Loucy (cell line): ENCODE data around the gene ADAMTS2.

ENCODE experiments used
- H2AFZ ChIP-seq: fragments of 200-600 bp; sonication (generic); 2 replicates; pipeline ENCODE4 v1.6.0; 2016; ENCODE audit warnings: antibody characterized with exemption, mild to moderate bottlenecking, low read length, moderate library complexity
- H3F3A ChIP-seq: fragments of 200-600 bp; 2 replicates; pipeline ENCODE4 v1.6.0; 2016; ENCODE audit warnings: antibody characterized with exemption, low read depth, mild to moderate bottlenecking
- H3K27me3 ChIP-seq: fragments of 200-600 bp; sonication (generic); 2 replicates; pipeline ENCODE4 v1.6.1; 2014; ENCODE audit warnings: low read length, mild to moderate bottlenecking; ENCODE audit not compliant: insufficient read depth, poor library complexity, severe bottlenecking
- H3K36me3 ChIP-seq: fragments of 200-600 bp; sonication (generic); 2 replicates; pipeline ENCODE4 v1.6.1; 2016; ENCODE audit warnings: low read length; ENCODE audit not compliant: insufficient read depth
- H3K4me1 ChIP-seq: fragments of 200-600 bp; sonication (generic); 2 replicates; pipeline ENCODE4 v1.5.1; 2014; ENCODE audit warnings: low read length, mild to moderate bottlenecking; ENCODE audit not compliant: insufficient read depth, poor library complexity, severe bottlenecking
- H3K4me2 ChIP-seq: fragments of 200-600 bp; sonication (generic); 2 replicates; pipeline ENCODE4 v1.6.0; 2014; ENCODE audit warnings: antibody characterized with exemption, low read length, low read depth, mild to moderate bottlenecking; ENCODE audit not compliant: poor library complexity, severe bottlenecking
- H3K4me3 ChIP-seq: fragments of 200-600 bp; sonication (generic); 2 replicates; pipeline ENCODE4 v1.5.1; 2014; ENCODE audit warnings: low read length, mild to moderate bottlenecking, mixed read lengths; ENCODE audit not compliant: poor library complexity, severe bottlenecking
- H3K79me2 ChIP-seq: fragments of 200-600 bp; sonication (generic); 2 replicates; pipeline ENCODE4 v1.6.1; 2014; ENCODE audit warnings: low read length; ENCODE audit not compliant: insufficient read depth
- H3K9ac ChIP-seq: fragments of 200-600 bp; sonication (generic); 2 replicates; pipeline ENCODE4 v1.6.0; 2014; ENCODE audit warnings: mild to moderate bottlenecking, low read depth, low read length, moderate library complexity; ENCODE audit not compliant: poor library complexity, severe bottlenecking
- H3K9me2 ChIP-seq: fragments of 200-600 bp; sonication (generic); replicated peaks from 2 replicates; pipeline ENCODE4 v1.6.1; 2016; ENCODE audit warnings: low read depth, low read length, mixed read lengths
- H3K9me3 ChIP-seq: fragments of 200-600 bp; sonication (generic); 2 replicates; pipeline ENCODE4 v1.6.1; 2014; ENCODE audit warnings: mild to moderate bottlenecking, antibody characterized with exemption, low read length, low read depth; ENCODE audit not compliant: insufficient read depth
- H4K20me1 ChIP-seq: fragments of 200-600 bp; sonication (generic); 2 replicates; pipeline ENCODE4 v1.6.0; 2014; ENCODE audit warnings: antibody characterized with exemption, low read length, mild to moderate bottlenecking; ENCODE audit not compliant: insufficient read depth, poor library complexity, severe bottlenecking
- EZH2phosphoT487 ChIP-seq: fragments of 200-600 bp; IDR thresholded peaks from 2 replicates; pipeline ENCODE4 v1.6.1; 2018; ENCODE audit warnings: antibody characterized with exemption, mild to moderate bottlenecking, moderate library complexity, borderline replicate concordance
- TF ChIP-seq, protein P1 (sequence below): fragments of 200-600 bp; sonication (generic); conservative IDR thresholded peaks from 2 replicates; pipeline ENCODE4 v1.5.1; 2014; ENCODE audit warnings: mild to moderate bottlenecking, antibody characterized with exemption, low read length

The ADAMTS2 gene

GRCh38 chr5:179270581-179271427 lies 74.5 kb downstream of the ADAMTS2 start:
- no peaks in the 10 kb centered on the region for H3K36me3 ChIP-seq
- no peaks in the 10 kb centered on the region for H3K9me3 ChIP-seq
- H2AFZ ChIP-seq, result no peak overlapping the region
- no peaks in the 10 kb centered on the region for H4K20me1 ChIP-seq
- no peaks in the 10 kb centered on the region for H3K9me2 ChIP-seq
- TF ChIP-seq, protein P1, sequence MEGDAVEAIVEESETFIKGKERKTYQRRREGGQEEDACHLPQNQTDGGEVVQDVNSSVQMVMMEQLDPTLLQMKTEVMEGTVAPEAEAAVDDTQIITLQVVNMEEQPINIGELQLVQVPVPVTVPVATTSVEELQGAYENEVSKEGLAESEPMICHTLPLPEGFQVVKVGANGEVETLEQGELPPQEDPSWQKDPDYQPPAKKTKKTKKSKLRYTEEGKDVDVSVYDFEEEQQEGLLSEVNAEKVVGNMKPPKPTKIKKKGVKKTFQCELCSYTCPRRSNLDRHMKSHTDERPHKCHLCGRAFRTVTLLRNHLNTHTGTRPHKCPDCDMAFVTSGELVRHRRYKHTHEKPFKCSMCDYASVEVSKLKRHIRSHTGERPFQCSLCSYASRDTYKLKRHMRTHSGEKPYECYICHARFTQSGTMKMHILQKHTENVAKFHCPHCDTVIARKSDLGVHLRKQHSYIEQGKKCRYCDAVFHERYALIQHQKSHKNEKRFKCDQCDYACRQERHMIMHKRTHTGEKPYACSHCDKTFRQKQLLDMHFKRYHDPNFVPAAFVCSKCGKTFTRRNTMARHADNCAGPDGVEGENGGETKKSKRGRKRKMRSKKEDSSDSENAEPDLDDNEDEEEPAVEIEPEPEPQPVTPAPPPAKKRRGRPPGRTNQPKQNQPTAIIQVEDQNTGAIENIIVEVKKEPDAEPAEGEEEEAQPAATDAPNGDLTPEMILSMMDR, result no peak
- H3K27me3 ChIP-seq, result no peaks in the 10 kb centered on the region
- no peaks in the 10 kb centered on the region for H3K4me1 ChIP-seq
- H3K4me3 ChIP-seq, result no peak overlapping the region
- no peaks in the 10 kb centered on the region for H3K79me2 ChIP-seq
- no peak overlapping the region for H3K9ac ChIP-seq
- no peaks in the 10 kb centered on the region for H3F3A ChIP-seq
- no peak overlapping the region for H3K4me2 ChIP-seq

GRCh38 chr5:179269781-179270543 lies 75.3 kb downstream of the ADAMTS2 start:
- no peaks in the 10 kb centered on the region for H3F3A ChIP-seq
- no peak overlapping the region for H3K9ac ChIP-seq
- H3K36me3 ChIP-seq, result no peaks in the 10 kb centered on the region
- H3K4me2 ChIP-seq, result no peak overlapping the region
- TF ChIP-seq EZH2phosphoT487, result no peak
- TF ChIP-seq, protein P1, result no peak
- no peaks in the 10 kb centered on the region for H3K27me3 ChIP-seq
- no peak overlapping the region for H3K4me3 ChIP-seq
- H3K9me2 ChIP-seq, result no peaks in the 10 kb centered on the region
- H3K9me3 ChIP-seq, result no peaks in the 10 kb centered on the region
- no peaks in the 10 kb centered on the region for H3K79me2 ChIP-seq
- H3K4me1 ChIP-seq, result no peaks in the 10 kb centered on the region
- H2AFZ ChIP-seq, result no peak overlapping the region
- no peaks in the 10 kb centered on the region for H4K20me1 ChIP-seq

- H3K36me3 ChIP-seq, result no peaks in the 10 kb centered on the region
- no peaks in the 10 kb centered on the region for H3K4me1 ChIP-seq
Measured at GRCh38 chr5:179268966-179269693, 76.1 kb downstream of the ADAMTS2 start.

More at GRCh38 chr5:179268966-179269693, 76.1 kb downstream of the ADAMTS2 start:
- Histone ChIP-seq H3K4me2 (no peak overlapping the region), H3K79me2 (no peaks in the 10 kb centered on the region), H3K4me3 (no peak overlapping the region), H3K9me3 (no peaks in the 10 kb centered on the region), H3K9ac (no peak overlapping the region), H3F3A (no peaks in the 10 kb centered on the region), H3K27me3 (no peaks in the 10 kb centered on the region), H4K20me1 (no peaks in the 10 kb centered on the region), H2AFZ (no peak overlapping the region), H3K9me2 (no peaks in the 10 kb centered on the region)
- TF ChIP-seq, protein P1, result no peak
- no peak for TF ChIP-seq EZH2phosphoT487
